HL-60/S4 (cell line): Measurements from ENCODE around the gene PEX12.

Source experiments
- in situ Hi-C: fragments of 300-500 bp; cut with MboI; formaldehyde crosslinking; loops from 2 replicates; pipeline ENCODE4 v1.14.3; 2022; ENCODE audit warnings: low sequenced_read_pairs

The PEX12 gene

GRCh38 chr17:35539659-35540026, 38.7 kb downstream of the PEX12 start:
- in situ Hi-C loops = loop anchor here (5.0 to 10.0 kb wide), 2 partner anchors 227 to 385 kb away; no protein-coding TSS in a partner anchor

DNA sequence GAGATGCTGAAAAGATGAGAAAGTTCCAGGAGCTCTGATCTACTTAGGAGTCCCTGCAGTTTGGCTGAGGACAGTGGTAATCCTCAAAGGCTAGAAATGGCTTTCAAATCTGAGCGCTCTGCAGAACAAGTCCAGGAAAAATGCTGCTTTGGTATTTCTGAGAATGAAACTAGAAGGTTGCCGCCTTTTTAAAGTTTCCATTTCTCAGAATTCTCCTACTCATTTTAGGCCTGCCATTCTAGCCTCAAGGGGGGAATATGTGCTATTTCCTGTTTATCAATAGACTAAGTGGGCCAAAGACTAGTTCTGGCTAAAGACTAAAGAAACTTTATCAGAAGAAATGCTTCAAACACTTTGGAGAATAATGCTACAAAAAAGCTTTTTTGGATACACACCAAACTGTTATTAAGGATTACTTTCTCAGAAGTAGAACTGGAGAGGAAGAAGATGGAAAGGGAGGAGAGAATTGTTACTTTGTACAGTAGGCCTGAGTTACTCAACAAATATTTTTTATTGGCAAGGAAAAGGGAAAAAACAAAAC, 40.7 kb downstream of the PEX12 start, which contains the start of gene SLFN12L:
Gene SLFN12L (minus strand): TSS at position 78 of the 541 bp plus-strand sequence. CDS start 15,314 bp downstream, outside the sequence.
- in situ Hi-C loops = loop anchor here (5.0 to 10.0 kb wide), 2 partner anchors 225 to 383 kb away; no protein-coding TSS in a partner anchor

DNA sequence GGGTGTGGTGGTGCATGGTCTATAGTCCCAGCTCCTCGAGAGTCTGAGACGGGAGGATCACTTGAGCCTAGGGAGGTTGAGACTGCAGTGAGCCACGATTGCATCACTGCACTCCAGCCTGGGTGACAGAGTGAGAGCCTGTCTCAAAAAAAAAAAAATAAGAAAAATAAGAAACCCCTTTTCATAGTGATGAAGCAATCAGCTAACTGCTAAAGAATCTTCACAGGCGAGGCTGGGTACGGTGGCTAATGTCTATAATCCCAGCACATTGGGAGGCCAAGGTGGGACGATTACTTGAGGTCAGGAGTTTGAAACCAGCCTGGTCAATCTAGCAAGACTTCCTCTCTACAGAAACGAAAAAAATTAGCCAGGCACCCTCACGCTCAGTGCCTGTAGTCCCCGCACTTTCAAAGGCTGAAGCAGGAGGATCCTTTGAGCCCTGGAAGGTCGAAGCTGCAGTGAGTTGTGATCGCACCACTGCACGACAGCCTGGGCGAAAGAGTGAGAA, 41.7 kb downstream of the PEX12 start:
- in situ Hi-C loops = loop anchor here (5.0 to 10.0 kb wide), 2 partner anchors 224 to 382 kb away; no protein-coding TSS in a partner anchor

DNA sequence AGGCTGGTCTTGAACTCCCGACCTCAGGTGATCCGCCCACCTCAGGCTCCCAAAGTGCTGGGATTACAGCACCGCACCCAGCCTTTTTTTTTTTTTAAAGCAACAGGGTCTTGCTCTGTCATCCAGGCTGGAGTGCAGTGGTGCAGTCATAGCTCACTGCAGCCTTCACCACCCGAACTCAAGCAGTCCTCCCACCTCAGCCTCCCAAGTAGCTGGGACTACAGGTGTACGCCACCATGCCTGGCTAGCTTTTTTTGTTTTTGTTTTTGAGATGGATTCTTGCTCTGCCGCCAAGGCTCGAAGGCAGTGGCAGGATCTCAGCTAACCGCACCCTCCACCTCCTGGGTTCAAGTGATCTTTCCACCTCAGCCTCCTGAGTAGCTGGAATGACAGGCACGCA, 43.0 kb downstream of the PEX12 start:
- in situ Hi-C loops = loop anchor here (5.0 to 10.0 kb wide), 2 partner anchors 223 to 381 kb away; no protein-coding TSS in a partner anchor

- in situ Hi-C loops = loop anchor here (5.0 to 10.0 kb wide), 2 partner anchors 222 to 380 kb away; no protein-coding TSS in a partner anchor
Observed at GRCh38 chr17:35534576-35535093, 43.7 kb downstream of the PEX12 start.

DNA sequence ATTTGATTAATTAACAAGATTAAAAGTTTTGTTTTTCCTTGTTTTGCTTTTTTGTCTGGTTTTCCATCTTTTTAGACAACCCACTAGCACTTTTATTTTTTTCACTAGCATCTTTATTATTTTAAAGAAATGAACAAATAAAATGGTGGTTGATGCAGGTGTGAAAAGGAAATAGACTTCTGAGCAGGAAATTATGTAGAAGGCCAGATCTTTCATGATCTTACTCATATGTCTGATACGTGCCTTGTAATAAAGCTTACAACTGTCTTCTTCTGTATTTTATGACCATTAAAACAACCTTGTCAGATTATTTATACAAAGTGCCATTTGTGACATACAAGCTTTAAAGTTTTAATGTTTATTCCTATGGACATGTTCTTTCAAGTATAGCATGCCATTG, 47.2 kb downstream of the PEX12 start:
- in situ Hi-C loops = loop anchor here (10.0 kb wide), 1 partner anchor 376 kb away; no protein-coding TSS in a partner anchor

DNA sequence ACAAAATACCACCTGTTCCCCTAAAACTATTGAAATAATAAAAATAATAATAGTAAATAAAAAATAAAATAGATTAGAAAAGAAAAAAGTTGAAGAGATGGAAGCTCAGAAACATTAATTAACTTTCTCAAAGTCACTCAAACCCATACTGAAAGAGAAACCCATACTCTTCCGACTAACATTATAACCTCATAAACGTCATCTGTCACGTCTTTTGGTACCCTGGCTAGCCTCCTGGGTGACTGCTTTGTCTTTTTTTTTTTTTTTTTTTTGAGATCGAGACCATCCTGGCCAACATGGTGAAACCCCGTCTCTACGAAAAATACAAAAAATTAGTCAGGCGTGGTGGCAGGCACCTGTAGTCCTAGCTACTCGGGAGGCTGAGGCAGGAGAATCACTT, 48.5 kb downstream of the PEX12 start:
- in situ Hi-C loops = loop anchor here (10.0 kb wide), 2 partner anchors 155 to 375 kb away; partner anchors contain the start of gene SLFN11

- in situ Hi-C loops = loop anchor here (10.0 kb wide), 1 partner anchor 155 kb away; the partner anchor contains the start of gene SLFN11
Observed at GRCh38 chr17:35529326-35529725, 49.0 kb downstream of the PEX12 start.
